Measurements from ENCODE around the gene SUPT6H. TPM values are rescaled to one million over a fixed set of nuclear protein-coding genes. Genes with fewer than 3 reads are reported as not detected.

SUPT6H gene
- total and polyA plus RNA-seq, 2 of the 8 experiments (the other 6 are each of a cell fraction or from before 2014, with no cell fraction given) = 32.0 to 59.9 TPM

GRCh38 chr17:28726627-28727491 lies 64.9 kb downstream of the SUPT6H start (continued):
- TF ChIP-seq CTCF (IDR thresholded peaks at IDR 0.05; ENCODE audit: control extremely low read depth in 1 of 3, insufficient read depth in 1 of 3, low read depth in 1 of 3, low read length in 3 of 3) (peak; percentile 98 to 99 (median 99)), POLR2AphosphoS5 (IDR thresholded peaks at IDR 0.05; ENCODE audit: low read depth, low read length) (peak; percentile 61), GABPA (IDR thresholded peaks at IDR 0.05; ENCODE audit: borderline replicate concordance, insufficient read depth, low read length) (no peak), TEAD4 (IDR thresholded peaks at IDR 0.05; ENCODE audit: low read depth, low read length) (no peak), SP1 (IDR thresholded peaks at IDR 0.05; ENCODE audit: low read depth, low read length) (0 out of 2 replicates have a peak, but pooled peaks have one; percentile 57), ASH2L (IDR thresholded peaks at IDR 0.05; ENCODE audit: low read length) (no peak), SIN3A (conservative IDR thresholded peaks at IDR 0.05 in 1 of 2, IDR thresholded peaks at IDR 0.05 in 1 of 2; ENCODE audit: low read depth in 1 of 2, low read length in 2 of 2) (peak; percentile 78 to 96; a peak in 3 of 4 replicates), EZH2 (IDR thresholded peaks at IDR 0.05; ENCODE audit: low read depth, low read length, severe bottlenecking) (no peak), CEBPB (IDR thresholded peaks at IDR 0.05; ENCODE audit: low read depth, low read length) (peak; percentile 31; the same call in 1 of the 2 replicates), POU5F1 (IDR thresholded peaks at IDR 0.05; ENCODE audit: low read depth, low read length) (no peak), SIX5 (IDR thresholded peaks at IDR 0.05; ENCODE audit: low read depth, low read length) (no peak), CHD2 (IDR thresholded peaks at IDR 0.05; ENCODE audit: low read length) (peak; percentile 39; the same call in 1 of the 2 replicates), HDAC2 (IDR thresholded peaks at IDR 0.05; ENCODE audit: borderline replicate concordance in 1 of 2, low read depth in 2 of 2, low read length in 2 of 2) (peak in 1 of 2 experiments; percentile 11; a peak in 1 of 4 replicates), GTF2F1 (IDR thresholded peaks at IDR 0.05; ENCODE audit: borderline replicate concordance, low read depth, low read length) (0 out of 2 replicates have a peak, but pooled peaks have one; percentile 21), RAD21 (IDR thresholded peaks at IDR 0.05 in 1 of 2, conservative IDR thresholded peaks at IDR 0.05 in 1 of 2; ENCODE audit: low read depth in 2 of 2, low read length in 2 of 2) (peak; percentile 98 to 99), RFX5 (IDR thresholded peaks at IDR 0.05; ENCODE audit: borderline replicate concordance, low read depth, low read length) (no peak)
- TF ChIP-seq, protein P1, sequence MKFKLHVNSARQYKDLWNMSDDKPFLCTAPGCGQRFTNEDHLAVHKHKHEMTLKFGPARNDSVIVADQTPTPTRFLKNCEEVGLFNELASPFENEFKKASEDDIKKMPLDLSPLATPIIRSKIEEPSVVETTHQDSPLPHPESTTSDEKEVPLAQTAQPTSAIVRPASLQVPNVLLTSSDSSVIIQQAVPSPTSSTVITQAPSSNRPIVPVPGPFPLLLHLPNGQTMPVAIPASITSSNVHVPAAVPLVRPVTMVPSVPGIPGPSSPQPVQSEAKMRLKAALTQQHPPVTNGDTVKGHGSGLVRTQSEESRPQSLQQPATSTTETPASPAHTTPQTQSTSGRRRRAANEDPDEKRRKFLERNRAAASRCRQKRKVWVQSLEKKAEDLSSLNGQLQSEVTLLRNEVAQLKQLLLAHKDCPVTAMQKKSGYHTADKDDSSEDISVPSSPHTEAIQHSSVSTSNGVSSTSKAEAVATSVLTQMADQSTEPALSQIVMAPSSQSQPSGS (IDR thresholded peaks at IDR 0.05; ENCODE audit: low read length) = no peak

Measured in H1 (cell line).